ENCODE measurements around the gene ANAPC16.
"Not testable (repeated sequence)": the region's sequence is repeated elsewhere in the genome, so short reads cannot be mapped to it uniquely, and the experiment has no call there.

The ANAPC16 gene

DNA sequence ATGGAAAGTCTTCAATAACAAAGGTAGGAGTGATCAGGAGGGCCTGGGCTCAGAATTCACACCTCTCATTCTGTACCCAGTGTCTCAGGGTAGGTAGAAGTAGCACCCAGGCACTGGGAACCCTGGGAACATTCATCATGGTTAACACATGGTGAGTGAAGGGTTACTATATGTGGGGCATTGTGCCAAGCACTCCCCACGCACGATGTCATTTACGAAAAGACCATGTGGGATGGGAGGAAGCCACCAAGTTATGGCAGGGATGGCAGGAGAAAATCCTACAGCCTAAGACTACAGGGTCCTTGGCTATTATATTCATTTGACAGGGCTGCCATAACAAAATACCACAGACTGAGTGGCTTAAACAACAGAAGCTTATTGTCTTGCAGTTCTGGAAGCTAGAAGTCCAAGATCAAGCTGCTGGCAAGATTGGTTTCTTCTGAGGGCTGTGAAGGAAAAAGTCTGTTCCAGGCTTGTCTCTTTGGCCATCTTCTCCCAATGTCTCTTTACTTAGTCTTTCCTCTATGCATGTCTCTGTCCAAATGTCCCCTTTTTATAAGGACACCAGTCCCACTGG, 30.2 kb downstream of the ANAPC16 start:
- TF ChIP-seq CTCF (IDR thresholded peaks at IDR 0.05; ENCODE audit: extremely low read depth, missing control alignments) = no peak
- DNase-seq (ENCODE audit: low spot score) = no peak

GRCh38 chr10:72248468-72249151, 32.8 kb downstream of the ANAPC16 start:
- no peak for TF ChIP-seq CTCF (IDR thresholded peaks at IDR 0.05; ENCODE audit: extremely low read depth, missing control alignments)
- DNase-seq (ENCODE audit: low spot score) = peak; percentile 77

DNA sequence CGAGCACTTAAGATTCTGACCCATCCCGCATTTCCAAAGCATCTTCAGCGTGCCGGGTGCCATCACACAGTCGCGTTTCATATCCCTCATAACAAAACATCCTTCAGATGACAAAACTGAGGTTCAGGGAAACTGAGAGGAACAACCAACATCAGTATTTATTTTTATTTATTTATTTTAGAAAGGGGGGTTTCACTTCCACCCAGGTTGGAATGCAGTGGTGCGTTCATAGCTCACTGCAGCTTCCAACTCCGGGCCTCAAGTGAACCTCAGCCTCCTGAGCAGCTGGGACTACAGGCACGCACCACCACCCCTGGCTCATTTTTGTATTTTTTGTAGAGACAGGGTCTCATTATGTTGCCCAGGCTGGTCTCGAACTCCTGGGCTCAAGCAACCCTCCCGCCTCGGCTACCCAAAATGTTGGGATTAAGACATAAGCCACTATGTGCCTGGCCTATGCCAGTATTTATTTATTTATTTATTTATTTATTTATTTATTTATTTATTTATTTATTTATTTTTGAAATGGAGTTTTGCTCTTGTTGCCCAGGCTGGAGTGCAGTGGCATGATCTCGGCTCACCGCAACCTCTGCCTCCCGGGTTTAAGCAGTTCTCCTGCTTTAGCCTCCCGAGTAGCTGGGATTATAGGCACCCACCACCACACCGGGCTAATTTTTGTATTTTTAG, 33.5 kb downstream of the ANAPC16 start:
- DNase-seq (ENCODE audit: low spot score) = not testable (repeated sequence)

- no peak for DNase-seq (ENCODE audit: low spot score)
- no peak for TF ChIP-seq CTCF (IDR thresholded peaks at IDR 0.05; ENCODE audit: extremely low read depth, missing control alignments)
These were observed 34.9 kb downstream of the ANAPC16 start for GRCh38 chr10:72250666-72251065.

DNA sequence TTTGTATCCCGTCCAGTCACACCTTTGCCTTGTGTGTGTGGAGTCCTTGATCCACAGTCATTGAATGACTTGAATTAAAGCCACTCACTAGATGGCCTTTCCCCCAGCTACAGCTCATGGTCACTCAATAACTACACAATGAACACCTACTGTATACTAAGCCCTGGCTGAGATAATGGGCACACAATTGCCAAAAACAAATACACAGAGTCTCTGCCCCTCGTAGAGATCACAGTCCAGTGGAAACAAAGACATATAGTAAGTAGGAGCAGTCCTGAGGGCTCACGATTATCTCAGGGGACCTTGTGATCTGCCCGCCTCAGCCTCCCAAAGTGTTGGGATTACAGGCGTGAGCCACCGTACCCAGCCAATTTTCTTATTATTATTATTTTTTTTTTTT, 35.8 kb downstream of the ANAPC16 start:
- no peak for TF ChIP-seq CTCF (IDR thresholded peaks at IDR 0.05; ENCODE audit: extremely low read depth, missing control alignments)
- DNase-seq (ENCODE audit: low spot score) = no peak

- TF ChIP-seq CTCF (IDR thresholded peaks at IDR 0.05; ENCODE audit: extremely low read depth, missing control alignments) = no peak
- no peak for DNase-seq (ENCODE audit: low spot score)
These were observed 37.2 kb downstream of the ANAPC16 start for GRCh38 chr10:72252972-72253371.

GRCh38 chr10:72253578-72253977, 37.8 kb downstream of the ANAPC16 start:
- TF ChIP-seq CTCF (IDR thresholded peaks at IDR 0.05; ENCODE audit: extremely low read depth, missing control alignments) = no peak
- no peak for DNase-seq (ENCODE audit: low spot score)

Data from GM20000 (cell line).